ENCODE measurements around the gene OR6Y1.

The OR6Y1 gene

DNA sequence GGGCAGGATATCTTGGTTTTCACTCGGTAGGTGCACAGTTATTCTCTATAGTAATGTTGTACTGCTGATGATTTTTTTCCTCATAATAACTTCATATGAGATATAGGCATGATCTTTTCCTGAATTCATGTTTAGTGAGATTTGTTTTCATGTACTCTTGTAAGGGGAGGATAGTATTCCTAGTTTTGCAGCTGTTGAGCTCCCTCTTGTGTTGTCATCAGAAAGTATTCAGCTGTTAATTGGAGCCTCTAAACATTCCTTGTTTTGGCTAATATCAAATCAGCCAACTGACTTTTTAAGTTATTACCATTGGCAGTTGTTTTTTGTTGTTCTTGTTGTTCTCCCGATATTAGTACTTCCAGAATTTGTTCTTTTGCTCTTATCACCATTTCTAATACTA, 57.8 kb downstream of the OR6Y1 start:
- no peak for DNase-seq

DNA sequence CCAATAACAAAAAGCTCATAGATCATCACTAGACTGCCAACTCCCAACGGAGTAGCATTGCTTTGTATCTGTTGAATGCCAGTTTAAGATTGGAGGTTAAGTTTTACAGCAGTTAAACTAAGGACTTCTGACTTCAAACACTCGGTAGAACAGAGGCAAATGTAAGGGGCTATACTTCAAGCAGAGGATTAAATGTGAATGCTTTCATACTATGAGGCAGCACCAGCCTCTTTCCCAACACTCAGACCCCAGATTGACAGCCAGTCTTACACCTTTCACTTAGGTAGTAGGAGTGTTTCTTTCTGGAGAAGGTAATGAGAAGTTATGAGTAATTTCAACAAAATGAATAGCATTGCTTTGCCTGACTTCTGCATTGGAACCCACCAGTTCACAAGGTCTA, 59.4 kb downstream of the OR6Y1 start:
- DNase-seq = no peak

All from activated CD4-positive, alpha-beta T cell treated with anti-CD3 and anti-CD28 coated beads for 4 hours (primary cell).